LNCaP clone FGC (cell line): ENCODE measurements around the gene RIN3.

Experiments used
- DNase-seq: peaks from one replicate; pipeline ENCODE4 v3.0.0-alpha.2; 2011; ENCODE audit warnings: low read depth
- H3K4me3 ChIP-seq: 2 replicates; pipeline ENCODE4 v1.5.1; 2011; ENCODE audit warnings: mild to moderate bottlenecking, low read depth, low read length, control low read depth
- TF ChIP-seq, protein P1 (sequence below): IDR thresholded peaks from 2 replicates; pipeline ENCODE4 v1.5.1; 2012; ENCODE audit warnings: mild to moderate bottlenecking; ENCODE audit not compliant: control insufficient read depth, insufficient read depth; ENCODE audit errors: extremely low read depth

The RIN3 gene

DNA sequence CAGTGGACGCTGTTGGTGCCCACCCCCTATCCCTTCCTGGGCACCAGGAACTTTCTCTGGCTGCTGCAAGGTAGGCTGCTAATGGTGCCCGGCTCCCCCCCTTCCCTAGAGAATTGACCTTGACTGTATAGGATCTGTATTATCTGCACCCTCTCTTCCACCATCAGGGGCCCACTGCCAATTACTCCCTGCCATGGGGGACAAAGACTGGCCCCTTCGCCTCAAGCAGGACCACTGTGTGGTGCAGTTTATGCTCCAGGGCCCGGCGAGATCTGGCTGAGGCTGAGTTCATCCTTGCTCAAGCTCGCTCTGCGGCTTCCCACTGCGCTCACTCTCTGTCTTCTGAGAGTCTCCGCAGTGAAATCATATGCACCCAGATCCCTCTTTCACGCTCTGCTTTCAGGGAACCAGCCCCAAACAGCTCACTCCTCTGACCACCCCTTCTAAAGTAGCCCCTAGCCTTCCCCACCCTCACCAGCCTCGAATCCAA is 139.6 kb downstream of the RIN3 start:
- DNase-seq = no peak
- H3K4me3 ChIP-seq = no peak overlapping the region
- TF ChIP-seq, protein P1, sequence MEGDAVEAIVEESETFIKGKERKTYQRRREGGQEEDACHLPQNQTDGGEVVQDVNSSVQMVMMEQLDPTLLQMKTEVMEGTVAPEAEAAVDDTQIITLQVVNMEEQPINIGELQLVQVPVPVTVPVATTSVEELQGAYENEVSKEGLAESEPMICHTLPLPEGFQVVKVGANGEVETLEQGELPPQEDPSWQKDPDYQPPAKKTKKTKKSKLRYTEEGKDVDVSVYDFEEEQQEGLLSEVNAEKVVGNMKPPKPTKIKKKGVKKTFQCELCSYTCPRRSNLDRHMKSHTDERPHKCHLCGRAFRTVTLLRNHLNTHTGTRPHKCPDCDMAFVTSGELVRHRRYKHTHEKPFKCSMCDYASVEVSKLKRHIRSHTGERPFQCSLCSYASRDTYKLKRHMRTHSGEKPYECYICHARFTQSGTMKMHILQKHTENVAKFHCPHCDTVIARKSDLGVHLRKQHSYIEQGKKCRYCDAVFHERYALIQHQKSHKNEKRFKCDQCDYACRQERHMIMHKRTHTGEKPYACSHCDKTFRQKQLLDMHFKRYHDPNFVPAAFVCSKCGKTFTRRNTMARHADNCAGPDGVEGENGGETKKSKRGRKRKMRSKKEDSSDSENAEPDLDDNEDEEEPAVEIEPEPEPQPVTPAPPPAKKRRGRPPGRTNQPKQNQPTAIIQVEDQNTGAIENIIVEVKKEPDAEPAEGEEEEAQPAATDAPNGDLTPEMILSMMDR = no peak

GRCh38 chr14:92654239-92654901 is 140.8 kb downstream of the RIN3 start:
- DNase-seq = no peak
- TF ChIP-seq, protein P1 = no peak
- no peak overlapping the region for H3K4me3 ChIP-seq

- DNase-seq = no peak
- TF ChIP-seq, protein P1 = no peak
- no peak overlapping the region for H3K4me3 ChIP-seq
Measured at GRCh38 chr14:92655419-92656201, 142.0 kb downstream of the RIN3 start.

DNA sequence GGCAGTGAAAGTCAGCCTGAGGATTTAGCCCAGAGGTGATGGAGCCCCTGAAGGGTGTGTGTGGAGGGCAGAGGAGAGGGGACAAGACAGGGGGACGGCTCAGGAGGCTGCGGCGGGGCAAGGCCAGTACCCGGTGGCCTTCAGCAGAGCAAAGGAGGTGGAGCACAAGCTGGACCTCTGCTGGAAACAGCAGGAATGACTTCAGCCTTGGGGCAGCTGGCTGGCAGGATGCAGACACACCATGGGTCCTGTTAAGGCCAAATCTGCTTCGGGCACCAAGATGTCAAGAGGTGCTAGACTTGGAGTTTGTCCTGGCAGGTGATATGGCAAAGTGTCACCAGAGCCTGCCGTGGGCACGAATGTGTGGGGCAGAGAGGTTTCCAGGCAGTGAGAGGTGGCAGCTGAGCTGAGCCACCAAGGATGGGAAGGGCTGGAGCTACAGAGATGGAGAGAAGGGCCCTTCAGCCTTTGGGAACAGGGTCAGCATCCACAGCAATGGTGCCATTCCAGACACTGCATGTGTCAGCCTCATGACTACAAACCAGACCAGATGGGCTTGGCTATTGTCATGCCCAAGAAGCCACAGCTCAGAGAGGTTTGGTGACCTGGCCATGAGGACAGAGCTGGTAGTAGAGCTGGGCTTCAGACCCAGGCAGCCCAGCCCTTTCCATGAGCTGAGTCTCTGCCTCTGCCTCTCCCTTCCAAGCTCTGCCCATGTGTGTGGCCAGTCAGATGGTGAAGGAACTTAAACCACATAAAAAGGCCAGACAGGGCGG is 142.9 kb downstream of the RIN3 start:
- no peak overlapping the region for H3K4me3 ChIP-seq
- DNase-seq = no peak
- TF ChIP-seq, protein P1 = no peak

- DNase-seq = no peak
- TF ChIP-seq, protein P1 = no peak
- no peak overlapping the region for H3K4me3 ChIP-seq
Measured at GRCh38 chr14:92657457-92658142, 144.0 kb downstream of the RIN3 start.

DNA sequence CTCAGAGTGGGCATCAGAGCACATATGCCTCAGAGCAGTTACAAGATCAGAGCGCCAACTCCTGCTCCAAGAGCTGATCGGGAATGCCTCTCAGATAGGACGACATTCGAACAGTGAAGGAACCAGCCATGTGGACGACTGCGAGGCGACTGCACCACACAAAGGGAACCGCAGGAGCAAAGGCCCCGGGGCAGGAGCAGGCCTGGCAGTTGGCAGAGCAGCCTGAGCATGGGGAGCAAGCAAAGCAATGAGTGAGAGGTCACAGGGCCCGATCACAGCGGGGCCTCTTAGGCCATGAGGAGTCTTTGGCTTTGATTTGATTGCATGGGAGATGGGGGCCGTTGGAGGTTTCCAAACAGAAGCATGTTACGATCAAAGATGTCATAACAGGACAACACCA is 144.6 kb downstream of the RIN3 start:
- no peak overlapping the region for H3K4me3 ChIP-seq
- TF ChIP-seq, protein P1 = no peak
- no peak for DNase-seq
